ENCODE results near the gene PRSS27. TPM values are rescaled to one million over a fixed set of nuclear protein-coding genes. Genes with fewer than 3 reads are reported as not detected.

Gene PRSS27
- total and polyA plus RNA-seq, 2 of the 8 experiments (the other 6 are each of a cell fraction or from before 2014, with no cell fraction given), result 1.3 to 7.5 TPM

GRCh38 chr16:2751577-2752034 is 31.6 kb upstream of the PRSS27 start:
- H3K23me2 ChIP-seq (ENCODE audit: low read depth, low read length), result peaks cover 8% of the 10 kb centered on the region; the same call in 1 of the 2 replicates
- H2BK5ac ChIP-seq (ENCODE audit: low read depth, low read length), result peak overlapping the region; percentile 100
- peaks cover 2 to 8% (median 5%) of the 10 kb centered on the region in 4 experiments; a peak in 6 of 7 replicates for H3K4me1 ChIP-seq (replicated peaks in 1 of 4; ENCODE audit: control insufficient read depth in 3 of 4, insufficient read depth in 4 of 4, low read length in 3 of 4)
- H4K5ac ChIP-seq (ENCODE audit: insufficient read length, low read depth, low read length), result peak overlapping the region; percentile 61
- H3K56ac ChIP-seq (replicated peaks; ENCODE audit: insufficient read length, low read depth, low read length), result peak overlapping the region; percentile 77
- peak overlapping the region; percentile 92 to 100 (median 98) for H3K9ac ChIP-seq (replicated peaks in 1 of 4; ENCODE audit: extremely low read depth in 1 of 4, low read depth in 3 of 4, low read length in 3 of 4)
- H2BK20ac ChIP-seq (ENCODE audit: low read length), result no peak overlapping the region
- H3K4me2 ChIP-seq (ENCODE audit: insufficient read depth in 1 of 2, low read depth in 2 of 2, low read length in 2 of 2), result peak overlapping the region; percentile 82 to 99
- H3K27ac ChIP-seq (ENCODE audit: low read depth, low read length), result peak overlapping the region; percentile 99
- H2AFZ ChIP-seq (ENCODE audit: low read length), result no peak overlapping the region
- peaks cover 0 to 9% (median 5%) of the 10 kb centered on the region in 4 experiments; a peak in 6 of 8 replicates for H3K36me3 ChIP-seq (ENCODE audit: control insufficient read depth in 2 of 4, insufficient read depth in 4 of 4, low read length in 3 of 4)
- ChIA-PET POLR2A (ENCODE audit: partially characterized antibody) (interaction anchor here (0.6 to 8.3 kb wide), 28 partner anchors 8 to 883 kb away, joined by 3 to 180 read pairs (median 4); partner anchors contain the start of genes AMDHD2, ELOB, KCTD5 and PRSS27), CTCF (ENCODE audit: partially characterized antibody) (interaction anchor here (0.8 to 1.0 kb wide), 2 partner anchors 19 to 82 kb away, joined by 3 read pairs; no protein-coding TSS in a partner anchor)
- peak overlapping the region; percentile 78 for H4K91ac ChIP-seq (replicated peaks; ENCODE audit: insufficient read length, low read length)
- peak overlapping the region; percentile 75 to 93 (median 88) for H3K4me3 ChIP-seq (ENCODE audit: extremely low read depth in 1 of 4, insufficient read depth in 2 of 4, low read depth in 3 of 4, low read length in 4 of 4)
- H3K4ac ChIP-seq (replicated peaks; ENCODE audit: insufficient read length, low read depth, low read length), result peak overlapping the region; percentile 0
- no peak overlapping the region for H3K23ac ChIP-seq (ENCODE audit: insufficient read length)
- FAIRE-seq, result no peak
- peaks cover 18 to 20% of the 10 kb centered on the region in 2 experiments for H4K20me1 ChIP-seq (replicated peaks in 1 of 2; ENCODE audit: control insufficient read depth in 1 of 2, insufficient read depth in 2 of 2, low read length in 2 of 2)
- peak overlapping the region; percentile 100; the same call in 1 of the 2 replicates for H4K8ac ChIP-seq (ENCODE audit: extremely low read depth, insufficient read depth, low read length)
- DNase-seq (ENCODE audit: low read depth in 1 of 2, low spot score in 2 of 2), result peak in 1 of 2 experiments; percentile 60
- peaks cover 5% of the 10 kb centered on the region for H3K79me1 ChIP-seq (ENCODE audit: low read depth, low read length)
- peak overlapping the region; percentile 41; the same call in 1 of the 2 replicates for H2BK12ac ChIP-seq (ENCODE audit: low read depth, low read length)
- peak overlapping the region; percentile 11; the same call in 1 of the 2 replicates for H2AK5ac ChIP-seq (ENCODE audit: low read depth, low read length)
- H3K9me3 ChIP-seq (ENCODE audit: insufficient read depth in 2 of 2, low read depth in 1 of 2, low read length in 1 of 2), result no peaks in the 10 kb centered on the region
- H3K27me3 ChIP-seq (replicated peaks in 1 of 4; ENCODE audit: control insufficient read depth in 3 of 4, extremely low read depth in 1 of 4, insufficient read depth in 3 of 4, low read length in 3 of 4), result no peaks in the 10 kb centered on the region
- H3K79me2 ChIP-seq (ENCODE audit: control insufficient read depth in 1 of 2, insufficient read depth in 2 of 2, low read length in 2 of 2), result peaks cover 36 to 45% of the 10 kb centered on the region in 2 experiments
- WGBS, 2 experiments (ENCODE audit: extremely low coverage in 1 of 2, insufficient coverage in 1 of 2, insufficient read length in 1 of 2, insufficient replicate concordance in 2 of 2, low coverage in 1 of 2, low lambda C conversion rate in 2 of 2, missing lambda C conversion rate in 1 of 2), result 13% methylated on average over 23 of the region's 23 CpGs; no CpG with 5 or more reads in 1 of the 2 experiments
- H3K14ac ChIP-seq (ENCODE audit: insufficient read length), result no peak overlapping the region
- H2BK120ac ChIP-seq (replicated peaks; ENCODE audit: low read depth, low read length), result no peak overlapping the region
- peak overlapping the region; percentile 68 for H3K18ac ChIP-seq (ENCODE audit: extremely low read depth, low read length)
- H2BK15ac ChIP-seq (ENCODE audit: low read length), result no peak overlapping the region
- no peak for TF ChIP-seq GTF2F1 (IDR thresholded peaks at IDR 0.05; ENCODE audit: borderline replicate concordance, low read depth, low read length)
- no peak for TF ChIP-seq POU5F1 (IDR thresholded peaks at IDR 0.05; ENCODE audit: low read depth, low read length)
- TF ChIP-seq MAX (IDR thresholded peaks at IDR 0.05), result peak; percentile 68; the same call in 1 of the 2 replicates
- TF ChIP-seq SIN3A (conservative IDR thresholded peaks at IDR 0.05 in 1 of 2, IDR thresholded peaks at IDR 0.05 in 1 of 2; ENCODE audit: low read depth in 1 of 2, low read length in 2 of 2), result no peak
- no peak for TF ChIP-seq SP1 (IDR thresholded peaks at IDR 0.05; ENCODE audit: low read depth, low read length)
- TF ChIP-seq EGR1 (IDR thresholded peaks at IDR 0.05; ENCODE audit: borderline replicate concordance, low read depth, low read length), result no peak
- TF ChIP-seq JUND (IDR thresholded peaks at IDR 0.05; ENCODE audit: low read length), result no peak
- no peak for TF ChIP-seq SAP30 (IDR thresholded peaks at IDR 0.05; ENCODE audit: insufficient read depth, insufficient replicate concordance, low read length)
- no peak for TF ChIP-seq TAF7 (optimal IDR thresholded peaks at IDR 0.05; ENCODE audit: borderline replicate concordance, low read depth, low read length)
- TF ChIP-seq HDAC2 (IDR thresholded peaks at IDR 0.05; ENCODE audit: borderline replicate concordance in 1 of 2, low read depth in 2 of 2, low read length in 2 of 2), result no peak
- TF ChIP-seq HDAC6 (IDR thresholded peaks at IDR 0.05; ENCODE audit: low read depth, low read length), result no peak
- TF ChIP-seq TBP (IDR thresholded peaks at IDR 0.05; ENCODE audit: low read depth, low read length), result peak; percentile 79; the same call in 1 of the 2 replicates
